Stimulated activated CD4-positive, alpha-beta T cell treated with anti-CD3 and anti-CD28 coated beads, TNF-alpha, amount 100 ng/mL, for 1 hour (primary cell): ENCODE measurements around the gene SDC3.
"Not testable (repeated sequence)": the region's sequence is repeated elsewhere in the genome, so short reads cannot be mapped to it uniquely, and the experiment has no call there.

Experiments
- DNase-seq, 3 donors: peaks; one replicate each; pipeline ENCODE4 v3.0.0-alpha.2; 2020; ENCODE audit warnings: low read depth in 3 of 3, low spot score in 1 of 3

The SDC3 gene

GRCh38 chr1:30908696-30909364 lies at the start of gene SDC3:
TSS of gene SDC3 (minus strand) at chr1:30908758. CDS start at chr1:30908586, 172 bp downstream.
- DNase-seq, result no peak

GRCh38 chr1:30957560-30958222 lies 49.1 kb upstream of the SDC3 start:
- DNase-seq, result no peak

GRCh38 chr1:30955448-30956015 lies 47.0 kb upstream of the SDC3 start:
- no peak for DNase-seq

- DNase-seq, result no peak
Measured at GRCh38 chr1:30953685-30954084, 45.1 kb upstream of the SDC3 start.

GRCh38 chr1:30952098-30952497 lies 43.5 kb upstream of the SDC3 start:
- DNase-seq, result no peak

GRCh38 chr1:30950700-30951099 lies 42.1 kb upstream of the SDC3 start:
- DNase-seq, result no peak

- DNase-seq, result no peak
Measured at GRCh38 chr1:30950053-30950452, 41.5 kb upstream of the SDC3 start.

GRCh38 chr1:30949487-30949838 lies 40.9 kb upstream of the SDC3 start:
- DNase-seq, result not testable (repeated sequence)

GRCh38 chr1:30948813-30949486 lies 40.4 kb upstream of the SDC3 start:
- not testable (repeated sequence) for DNase-seq

- DNase-seq, result no peak
Measured at GRCh38 chr1:30948278-30948677, 39.7 kb upstream of the SDC3 start.

GRCh38 chr1:30947212-30947611 lies 38.7 kb upstream of the SDC3 start:
- no peak for DNase-seq

- no peak for DNase-seq
Measured at GRCh38 chr1:30942326-30942963, 33.9 kb upstream of the SDC3 start.

GRCh38 chr1:30940541-30940940 lies 32.0 kb upstream of the SDC3 start:
- DNase-seq, result no peak

GRCh38 chr1:30936541-30937171 lies 28.1 kb upstream of the SDC3 start:
- DNase-seq, result no peak

GRCh38 chr1:30935758-30936157 lies 27.2 kb upstream of the SDC3 start:
- DNase-seq, result not testable (repeated sequence)

GRCh38 chr1:30934613-30935012 lies 26.1 kb upstream of the SDC3 start:
- no peak for DNase-seq

- DNase-seq, result no peak
Measured at GRCh38 chr1:30933874-30934252, 25.3 kb upstream of the SDC3 start.

- no peak for DNase-seq
Measured at GRCh38 chr1:30930631-30931173, 22.1 kb upstream of the SDC3 start.

GRCh38 chr1:30929944-30930525 lies 21.5 kb upstream of the SDC3 start:
- no peak for DNase-seq

- DNase-seq, result peak in 2 of 3 donors; percentile 7 to 14
Measured at GRCh38 chr1:30929135-30929889, 20.8 kb upstream of the SDC3 start.
